Motor neuron (in vitro differentiated cells): ENCODE data around the gene CCDC157. TPM values are rescaled to one million over a fixed set of nuclear protein-coding genes. Genes with fewer than 3 reads are reported as not detected.

ENCODE experiments used
- ATAC-seq, 8 experiments: fragments of 200-7000 bp; cut with Tn5 transposase; replicated peaks in 6 of 8; 2 replicates each; pipeline ENCODE4 v1.8.0; 2021; ENCODE audit warnings: mild to moderate bottlenecking in 8 of 8, moderate library complexity in 8 of 8
- H3K27ac ChIP-seq, 2 donors: fragments of 250-450 bp; sonication (Bioruptor Pico); 2 replicates each; pipeline ENCODE4 v1.9.0; 2021; ENCODE audit warnings: antibody characterized with exemption in 2 of 2, mild to moderate bottlenecking in 2 of 2, moderate library complexity in 1 of 2
- H3K4me1 ChIP-seq, 2 donors: fragments of 250-450 bp; sonication (Bioruptor Pico); replicated peaks in 1 of 2; 2 replicates each; pipeline ENCODE4 v1.6.1; 2021; ENCODE audit warnings: antibody characterized with exemption in 2 of 2, mild to moderate bottlenecking in 2 of 2, moderate library complexity in 1 of 2
- H3K4me3 ChIP-seq, 5 donors: fragments of 250-450 bp; sonication (Bioruptor Pico); 2 replicates each; pipeline ENCODE4 v1.9.0; 2021; ENCODE audit warnings: antibody characterized with exemption in 5 of 5, mild to moderate bottlenecking in 5 of 5, moderate library complexity in 4 of 5
- WGBS, 10 experiments: fragments of 450-650 bp; shearing (Covaris generic); methylation state at CpG; one replicate each; pipeline ENCODE4 v1.0.0; 2022; 5-methylcytosine and 5-hydroxymethylcytosine counted together
- in situ Hi-C, 9 experiments: fragments of 400-800 bp; cut with MboI; loops; one replicate each; pipeline ENCODE4 v1.15.0; 2021; ENCODE audit warnings: low sequenced_read_pairs in 9 of 9, low pct_unique_long_range_greater_than_20kb in 2 of 9; ENCODE audit not compliant: unreplicated experiment in 9 of 9
- total RNA-seq, 8 experiments: library from RNA; unstranded; fragments of 300-600 nt; gene quantifications; 2 replicates each; pipeline versions ENCODE4 v1.2.3 to v1.2.4, GENCODE V29; 2022

The CCDC157 gene
- total RNA-seq, 8 experiments from 2014 or later = 2.0 to 12.8 (median 3.9) TPM

- ATAC-seq = peak in 1 of 8 experiments; percentile 3
- 10 to 90% (median 77%) methylated on average over 2 to 6 of the region's 6 CpGs; no CpG with 5 or more reads in 1 of the 10 experiments for WGBS, 10 experiments
- Histone ChIP-seq H3K27ac (no peak overlapping the region), H3K4me1 (peaks cover 11% of the 10 kb centered on the region in 2 donors), H3K4me3 (no peak overlapping the region)
- in situ Hi-C loops = no loop called here
Observed at GRCh38 chr22:30420347-30421125, 63.7 kb downstream of the CCDC157 start.

- H3K27ac ChIP-seq = peak overlapping the region in 1 of 2 donors; percentile 0
- in situ Hi-C loops = no loop called here
- H3K4me3 ChIP-seq = peak overlapping the region in 1 of 5 donors; percentile 56
- ATAC-seq = no peak
- WGBS, 10 experiments = 38 to 100% (median 71%) methylated on average over 1 to 6 of the region's 8 CpGs
- peaks cover 11 to 13% of the 10 kb centered on the region in 2 donors for H3K4me1 ChIP-seq
Observed at GRCh38 chr22:30421695-30422480, 65.1 kb downstream of the CCDC157 start.

- Histone ChIP-seq H3K27ac (peak overlapping the region; percentile 92 to 93), H3K4me3 (peak overlapping the region; percentile 44 to 57 (median 54)), H3K4me1 (peaks cover 11 to 13% of the 10 kb centered on the region in 2 donors)
- in situ Hi-C loops = no loop called here
- peak; percentile 5 to 37 (median 14) for ATAC-seq
- WGBS, 10 experiments = 0 to 80% (median 24%) methylated on average over 1 to 17 of the region's 18 CpGs; no CpG with 5 or more reads in 2 of the 10 experiments
Observed at GRCh38 chr22:30422481-30423300, 65.9 kb downstream of the CCDC157 start.

GRCh38 chr22:30423301-30423958 lies 66.6 kb downstream of the CCDC157 start:
- 0% methylated on average over 1 to 6 of the region's 45 CpGs; no CpG with 5 or more reads in 4 of the 10 experiments for WGBS, 10 experiments
- Histone ChIP-seq H3K4me3 (peak overlapping the region; percentile 44 to 57 (median 54)), H3K4me1 (peaks cover 11 to 13% of the 10 kb centered on the region in 2 donors), H3K27ac (peak overlapping the region; percentile 92 to 93)
- ATAC-seq = peak; percentile 7 to 55 (median 48)
- in situ Hi-C loops = no loop called here

GRCh38 chr22:30423959-30424533 lies 67.2 kb downstream of the CCDC157 start:
- 0% methylated on average over 1 to 4 of the region's 31 CpGs; no CpG with 5 or more reads in 5 of the 10 experiments for WGBS, 10 experiments
- ATAC-seq = peak; percentile 53 to 94 (median 92)
- H3K4me1 ChIP-seq = peaks cover 11 to 13% of the 10 kb centered on the region in 2 donors
- peak overlapping the region; percentile 92 to 93 for H3K27ac ChIP-seq
- peak overlapping the region; percentile 44 to 57 (median 54) for H3K4me3 ChIP-seq
- in situ Hi-C loops = no loop called here

GRCh38 chr22:30424534-30425326 lies 67.9 kb downstream of the CCDC157 start:
- in situ Hi-C loops = no loop called here
- 10 to 76% (median 49%) methylated on average over 2 to 13 of the region's 20 CpGs for WGBS, 10 experiments
- H3K4me1 ChIP-seq = peaks cover 11 to 13% of the 10 kb centered on the region in 2 donors
- no peak for ATAC-seq
- H3K4me3 ChIP-seq = peak overlapping the region; percentile 52 to 85 (median 73)
- peak overlapping the region; percentile 42 to 93 for H3K27ac ChIP-seq

- in situ Hi-C loops = no loop called here
- peaks cover 11 to 13% of the 10 kb centered on the region in 2 donors for H3K4me1 ChIP-seq
- peak overlapping the region; percentile 52 to 85 (median 73) for H3K4me3 ChIP-seq
- H3K27ac ChIP-seq = no peak overlapping the region
- WGBS, 10 experiments = 0 to 17% (median 7%) methylated on average over 3 to 7 of the region's 9 CpGs
- no peak for ATAC-seq
Observed at GRCh38 chr22:30425327-30425615, 68.5 kb downstream of the CCDC157 start.

- in situ Hi-C loops = no loop called here
- WGBS, 10 experiments = 0 to 80% (median 0%) methylated on average over 1 to 15 of the region's 61 CpGs; no CpG with 5 or more reads in 3 of the 10 experiments
- peak within 1 kb of the TSS; percentile 52 to 85 (median 73) for H3K4me3 ChIP-seq
- peak; percentile 0 to 4 (median 3) for ATAC-seq
- H3K27ac ChIP-seq = peak within 1 kb of the TSS; percentile 24 to 58
- H3K4me1 ChIP-seq = peaks cover 11 to 13% of the 10 kb centered on the region in 2 donors
Observed at GRCh38 chr22:30425616-30426387, 69.0 kb downstream of the CCDC157 start, which contains the start of gene MTFP1. TSS of gene MTFP1 (plus strand) at chr22:30425768. CDS start at chr22:30425880, 112 bp downstream.
